Measurements from ENCODE around the gene UPK3A.
"Not testable (repeated sequence)": the region's sequence is repeated elsewhere in the genome, so short reads cannot be mapped to it uniquely, and the experiment has no call there.

UPK3A gene

GRCh38 chr22:45270095-45271020 is 14.4 kb upstream of the UPK3A start:
- H3K4me3 ChIP-seq (ENCODE audit: low read depth, low read length): no peak overlapping the region
- ChIA-PET CTCF (interaction anchor here (1.0 to 9.2 kb wide), 6 partner anchors 168 to 295 kb away, joined by 3 to 59 read pairs (median 11); no protein-coding TSS in a partner anchor), POLR2A (no interaction called here)
- DNase-seq (ENCODE audit: low read depth, low spot score): no peak
- no peak for TF ChIP-seq CTCF (IDR thresholded peaks at IDR 0.05; ENCODE audit: insufficient read depth, low read length, missing control alignments)

GRCh38 chr22:45271667-45272201 is 13.0 kb upstream of the UPK3A start:
- CTCF ChIA-PET: interaction anchor here (1.1 to 9.2 kb wide), 7 partner anchors 9 to 282 kb away, joined by 3 to 59 read pairs (median 5); no protein-coding TSS in a partner anchor
- TF ChIP-seq CTCF (IDR thresholded peaks at IDR 0.05; ENCODE audit: insufficient read depth, low read length, missing control alignments): no peak
- H3K4me3 ChIP-seq (ENCODE audit: low read depth, low read length): no peak overlapping the region
- no peak for DNase-seq (ENCODE audit: low read depth, low spot score)
- POLR2A ChIA-PET: no interaction called here

- no peak overlapping the region for H3K4me3 ChIP-seq (ENCODE audit: low read depth, low read length)
- ChIA-PET CTCF (interaction anchor here (0.8 to 9.2 kb wide), 8 partner anchors 9 to 281 kb away, joined by 3 to 59 read pairs (median 5); no protein-coding TSS in a partner anchor), POLR2A (no interaction called here)
- no peak for DNase-seq (ENCODE audit: low read depth, low spot score)
- TF ChIP-seq CTCF (IDR thresholded peaks at IDR 0.05; ENCODE audit: insufficient read depth, low read length, missing control alignments): no peak
These were observed 12.3 kb upstream of the UPK3A start for GRCh38 chr22:45272498-45272897.

- TF ChIP-seq CTCF (IDR thresholded peaks at IDR 0.05; ENCODE audit: insufficient read depth, low read length, missing control alignments): no peak
- H3K4me3 ChIP-seq (ENCODE audit: low read depth, low read length): no peak overlapping the region
- POLR2A ChIA-PET: no interaction called here
These were observed 11.2 kb upstream of the UPK3A start for GRCh38 chr22:45273452-45274075.

GRCh38 chr22:45276507-45277105 is 8.1 kb upstream of the UPK3A start:
- no peak for DNase-seq (ENCODE audit: low read depth, low spot score)
- ChIA-PET CTCF (interaction anchor here (1.1 kb wide), 1 partner anchor 273 kb away, joined by 3 read pairs; no protein-coding TSS in a partner anchor), POLR2A (no interaction called here)
- no peak overlapping the region for H3K4me3 ChIP-seq (ENCODE audit: low read depth, low read length)
- no peak for TF ChIP-seq CTCF (IDR thresholded peaks at IDR 0.05; ENCODE audit: insufficient read depth, low read length, missing control alignments)

More at GRCh38 chr22:45273452-45274075, 11.2 kb upstream of the UPK3A start:
- CTCF ChIA-PET: interaction anchor here (0.8 to 9.2 kb wide), 5 partner anchors 11 to 279 kb away, joined by 4 to 59 read pairs (median 4); partner anchors contain the start of gene UPK3A
- no peak for DNase-seq (ENCODE audit: low read depth, low spot score)

- DNase-seq (ENCODE audit: low read depth, low spot score); POLR2A ChIA-PET; H3K4me3 ChIP-seq (ENCODE audit: low read depth, low read length): not testable (repeated sequence)
- CTCF ChIA-PET: interaction anchor here (1.1 to 1.7 kb wide), 2 partner anchors 10 to 272 kb away, joined by 3 to 5 read pairs; no protein-coding TSS in a partner anchor
These were observed 7.0 kb upstream of the UPK3A start for GRCh38 chr22:45277720-45278119.

Data from AG04449 (cell line).